ENCODE data around the gene NOL7.
A peak's percentile ranks its signal among the peaks of the same experiment; 100 is the strongest.

NOL7 gene

GRCh38 chr6:13654496-13654895 lies 39.4 kb downstream of the NOL7 start:
- no peak for DNase-seq (ENCODE audit: low read depth)

DNA sequence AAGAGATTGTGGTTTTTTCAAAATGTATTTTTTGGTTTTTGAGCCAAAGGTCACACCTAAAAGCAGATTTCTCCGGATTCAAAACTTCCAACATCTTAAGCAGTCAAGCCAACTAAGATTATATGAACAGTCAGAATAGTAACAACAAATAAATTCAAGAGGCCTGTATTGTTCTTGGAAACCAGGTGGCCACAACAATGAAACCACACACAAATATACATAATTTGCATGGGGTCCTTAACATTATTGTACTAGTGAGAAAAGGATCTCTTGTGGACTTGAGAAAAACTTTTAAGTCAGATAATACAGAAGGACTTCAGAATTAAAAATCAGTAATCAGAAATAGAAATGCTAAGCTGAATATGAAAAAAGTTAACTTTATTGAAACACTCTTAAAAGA lies 40.6 kb downstream of the NOL7 start:
- no peak for DNase-seq (ENCODE audit: low read depth)

DNA sequence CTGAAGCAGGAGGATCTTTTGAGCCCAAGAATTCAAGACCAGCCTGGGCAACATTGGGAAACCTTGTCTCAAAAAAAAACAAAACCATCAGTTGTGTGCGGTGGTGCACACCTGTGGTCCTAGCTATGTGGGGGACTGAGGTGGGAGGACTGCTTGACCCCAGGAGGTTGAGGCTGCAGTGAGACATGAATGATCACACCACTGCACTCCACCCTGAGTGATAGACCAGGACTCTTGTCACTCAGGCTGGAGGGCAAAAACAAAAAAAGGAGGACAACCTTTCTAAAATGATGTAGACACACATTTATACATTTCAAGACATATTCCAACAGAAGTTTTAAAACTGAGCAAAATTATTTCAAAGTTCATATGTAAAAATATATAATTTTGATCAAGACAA lies 45.1 kb downstream of the NOL7 start:
- no peak for DNase-seq (ENCODE audit: low read depth)

GRCh38 chr6:13660893-13661292 lies 45.8 kb downstream of the NOL7 start:
- DNase-seq (ENCODE audit: low read depth), result no peak

DNA sequence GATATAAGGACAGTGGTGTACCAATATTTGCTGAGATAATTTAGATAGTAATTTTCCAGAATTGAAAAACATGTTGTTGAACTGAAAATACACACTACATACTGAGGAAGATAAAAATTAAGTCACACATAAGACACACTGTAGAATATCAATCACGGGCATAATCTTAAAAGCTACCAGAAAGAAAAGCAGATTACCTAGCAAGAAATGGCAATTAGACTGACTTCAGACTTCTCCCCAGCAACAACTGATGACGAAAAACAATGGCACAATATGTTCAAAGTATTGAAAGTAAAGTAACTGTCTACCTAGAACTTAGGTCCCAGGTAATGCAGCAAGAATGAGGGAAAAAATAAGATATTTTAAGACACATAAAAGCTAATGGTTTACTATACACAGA lies 46.5 kb downstream of the NOL7 start:
- DNase-seq (ENCODE audit: low read depth), result no peak

DNA sequence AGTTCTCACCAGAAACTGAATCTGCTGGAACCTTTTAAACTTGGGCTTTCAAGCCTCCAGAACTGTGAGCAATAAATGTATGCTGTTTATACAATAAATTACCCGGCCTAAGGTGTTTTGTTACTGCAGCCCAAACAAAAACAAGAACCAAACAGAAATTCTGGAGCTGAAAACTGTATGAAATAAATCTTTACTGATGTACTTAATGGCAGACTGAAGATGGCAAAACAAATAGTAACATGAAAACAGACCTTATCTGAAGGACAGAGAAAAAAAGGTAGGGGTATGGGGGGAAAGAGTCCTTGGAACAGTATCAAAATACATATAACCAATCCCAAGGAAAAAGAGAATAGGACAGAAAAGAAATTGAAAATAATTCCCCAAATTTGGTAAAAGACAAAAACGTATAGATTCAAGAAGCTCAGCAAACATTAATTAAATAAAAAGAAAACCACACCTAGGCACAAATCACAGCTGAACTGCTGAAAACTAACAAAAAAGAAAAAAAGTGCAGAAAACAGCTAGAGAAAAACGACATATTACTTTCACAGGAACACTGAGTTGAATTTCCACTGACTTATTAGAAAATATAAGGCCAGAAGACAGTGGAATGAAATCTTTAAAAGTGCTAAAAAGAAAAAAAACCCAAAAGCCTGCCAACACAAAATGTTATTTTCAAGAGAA lies 47.7 kb downstream of the NOL7 start:
- DNase-seq (ENCODE audit: low read depth), result no peak

DNA sequence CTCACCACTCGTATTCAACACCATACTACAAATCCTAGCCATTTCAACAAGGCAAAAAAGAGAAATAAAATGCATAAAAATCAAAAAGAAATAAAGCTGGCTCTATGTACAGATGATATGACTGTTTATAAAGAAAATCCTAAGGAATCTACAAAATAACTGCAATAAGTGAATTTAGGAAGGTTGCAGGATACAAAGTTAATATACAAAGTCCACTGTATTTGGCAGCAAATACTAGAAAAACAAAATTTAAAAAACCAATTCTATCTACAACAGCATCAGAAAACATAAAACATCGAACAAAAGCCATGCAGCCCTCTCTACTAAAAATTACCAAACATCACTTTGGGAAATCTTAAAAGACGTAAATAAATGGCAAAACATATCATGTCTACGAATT lies 48.9 kb downstream of the NOL7 start:
- no peak for DNase-seq (ENCODE audit: low read depth)

DNA sequence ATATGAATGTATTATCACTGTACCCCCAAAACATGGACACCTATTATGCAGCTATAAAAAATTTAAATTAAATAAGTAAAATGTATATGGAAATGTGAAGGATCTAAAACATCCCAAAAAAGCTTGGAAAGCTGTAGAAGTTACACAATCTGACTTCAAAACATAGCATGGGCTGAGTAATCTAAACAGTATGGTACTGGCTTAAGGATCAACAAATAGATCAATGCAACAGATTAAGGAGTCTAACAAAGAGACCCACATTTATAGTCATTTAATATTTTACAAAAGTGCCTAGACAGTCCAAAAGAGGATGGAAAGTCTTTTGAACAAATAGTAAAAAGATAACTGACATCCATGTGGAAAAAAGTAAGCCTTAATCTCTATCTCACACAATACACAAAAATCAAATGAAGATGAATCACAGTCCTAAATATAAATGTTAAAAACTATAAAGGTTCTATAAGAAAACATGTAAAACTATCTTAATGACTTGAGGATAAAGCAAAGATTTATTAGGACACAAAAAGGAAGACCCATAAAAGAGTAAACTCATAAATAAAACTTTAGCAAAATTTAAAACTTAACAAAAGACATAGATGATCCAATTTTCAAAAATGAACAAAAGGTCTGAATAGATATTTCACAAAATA lies 49.7 kb downstream of the NOL7 start:
- peak; percentile 52 for DNase-seq (ENCODE audit: low read depth)

- DNase-seq (ENCODE audit: low read depth), result peak; percentile 43
Measured at GRCh38 chr6:13666194-13667105, 51.3 kb downstream of the NOL7 start.

DNA sequence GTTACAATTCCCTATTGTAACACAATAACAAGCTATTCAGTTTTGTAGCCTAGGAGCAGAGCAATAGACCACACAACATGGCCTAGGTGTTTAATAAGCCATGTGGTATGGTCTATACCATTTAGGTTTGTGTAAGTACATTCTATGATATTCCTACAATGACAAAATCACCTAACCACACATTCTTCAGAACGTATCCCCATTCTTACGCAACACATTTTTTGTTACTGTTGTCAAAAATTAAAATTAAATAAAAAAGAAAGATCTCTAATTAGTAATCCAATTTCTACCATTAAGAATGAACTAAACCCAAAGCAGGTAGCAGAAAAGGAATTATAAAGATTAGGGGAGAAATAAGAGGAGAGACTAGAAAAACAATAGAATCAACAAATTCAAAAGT lies 52.5 kb downstream of the NOL7 start:
- peak; percentile 28 for DNase-seq (ENCODE audit: low read depth)

DNA sequence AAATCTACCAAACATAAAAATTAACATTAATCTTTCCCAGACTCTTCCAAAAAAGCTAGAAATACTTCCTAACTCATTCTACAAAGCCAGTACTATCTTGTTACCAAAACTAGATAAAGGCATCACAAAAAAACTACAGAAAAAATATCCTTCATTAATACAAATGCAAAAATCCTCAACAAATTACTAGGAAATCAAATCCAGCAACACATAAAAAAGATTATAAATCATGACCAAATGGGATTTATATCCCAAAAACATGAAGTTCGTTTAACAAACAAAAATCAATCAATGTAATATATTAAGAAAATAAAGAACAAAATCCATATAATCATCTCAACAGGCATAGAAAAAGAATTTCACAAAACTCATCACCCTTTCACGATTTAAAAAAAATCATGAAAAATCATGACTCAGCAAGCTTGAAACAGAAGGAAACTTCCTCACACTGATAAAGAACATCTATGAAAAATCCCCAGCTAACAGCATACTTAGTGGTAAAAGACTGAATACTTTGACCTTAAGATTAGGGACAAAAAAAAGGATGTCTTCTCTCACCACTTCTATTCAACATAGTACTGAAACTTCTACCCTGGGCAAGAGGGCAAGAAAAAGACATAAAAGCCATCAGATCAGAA lies 53.3 kb downstream of the NOL7 start:
- DNase-seq (ENCODE audit: low read depth), result peak; percentile 33

DNA sequence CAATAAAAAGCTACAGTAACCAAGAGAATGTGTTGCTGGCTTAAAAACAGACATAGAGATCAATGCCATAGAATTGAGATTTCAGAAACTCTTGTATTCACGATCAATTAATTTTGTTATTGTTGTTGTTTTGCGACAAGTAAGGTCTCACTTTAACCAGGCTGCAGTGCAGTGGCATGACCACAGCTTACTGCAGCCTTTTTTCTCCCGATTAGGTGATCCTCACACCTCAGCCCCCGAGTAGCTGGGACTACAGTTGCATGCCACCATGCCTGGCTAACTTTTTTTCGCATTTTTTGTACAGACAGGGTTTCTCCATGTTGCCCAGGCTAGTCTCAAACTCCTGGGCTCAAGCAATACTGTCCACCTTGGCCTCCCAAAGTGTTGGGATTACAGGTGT lies 54.3 kb downstream of the NOL7 start:
- no peak for DNase-seq (ENCODE audit: low read depth)

Measured in ELR (cell line).